ENCODE results near the gene ID3.

GRCh38 chr1:23555270-23555985 is 3.9 kb downstream of the ID3 start:
- TF ChIP-seq CTCF (IDR thresholded peaks at IDR 0.05 in 8 of 11, conservative IDR thresholded peaks at IDR 0.05 in 3 of 11) (no peak), POLR2A (IDR thresholded peaks at IDR 0.05) (no peak), POLR2AphosphoS5 (IDR thresholded peaks at IDR 0.05) (no peak)
